ENCODE results near the gene HFM1.

Gene HFM1

GRCh38 chr1:91346824-91347223 lies 57.8 kb downstream of the HFM1 start:
- Histone ChIP-seq H4K8ac (ENCODE audit: low read depth, low read length) (no peak overlapping the region), H4K91ac (ENCODE audit: low read depth, low read length, poor library complexity) (no peak overlapping the region), H3K18ac (ENCODE audit: low read length) (no peak overlapping the region), H3K36me3 (replicated peaks in 1 of 2; ENCODE audit: control insufficient read depth in 2 of 2, insufficient read depth in 2 of 2, low read length in 2 of 2) (peaks cover 0 to 8% of the 10 kb centered on the region in 2 donors), H3K9ac (ENCODE audit: low read depth, low read length, poor library complexity) (no peak overlapping the region), H3K4me1 (ENCODE audit: control insufficient read depth in 2 of 2, insufficient read depth in 1 of 2, low read depth in 1 of 2, low read length in 2 of 2) (no peaks in the 10 kb centered on the region), H3K27me3 (ENCODE audit: control insufficient read depth in 3 of 3, insufficient read depth in 3 of 3, low read depth in 1 of 3, low read length in 3 of 3) (no peaks in the 10 kb centered on the region), H3K79me1 (ENCODE audit: low read depth, low read length) (no peaks in the 10 kb centered on the region), H3K23ac (ENCODE audit: low read depth, low read length, poor library complexity) (no peak overlapping the region), H3K4me2 (ENCODE audit: insufficient read depth, low read length, poor library complexity, severe bottlenecking) (no peak overlapping the region), H3K4ac (ENCODE audit: low read length) (no peak overlapping the region), H3K27ac (replicated peaks; ENCODE audit: low read length) (no peak overlapping the region), H2AFZ (ENCODE audit: low read length) (no peak overlapping the region), H2AK5ac (ENCODE audit: low read depth, low read length) (no peak overlapping the region), H2BK5ac (ENCODE audit: low read length) (no peak overlapping the region), H2BK12ac (ENCODE audit: low read length) (no peak overlapping the region), H3K14ac (ENCODE audit: low read length) (no peak overlapping the region), H3K4me3 (ENCODE audit: low read length in 2 of 2) (no peak overlapping the region), H2BK15ac (ENCODE audit: low read length) (no peak overlapping the region), H3K9me3 (replicated peaks in 1 of 2; ENCODE audit: control insufficient read depth in 2 of 2, insufficient read depth in 1 of 2, low read depth in 1 of 2, low read length in 2 of 2) (no peaks in the 10 kb centered on the region), H2BK120ac (ENCODE audit: low read depth, low read length) (no peak overlapping the region)
- WGBS, 2 donors (ENCODE audit: extremely low coverage in 2 of 2, insufficient read length in 2 of 2, insufficient replicate concordance in 1 of 2), result no CpG with 5 or more reads among the region's 3 CpGs
- no peak for DNase-seq (ENCODE audit: low spot score)

- no peak overlapping the region for H2BK15ac ChIP-seq (ENCODE audit: low read length)
- no peaks in the 10 kb centered on the region for H3K79me1 ChIP-seq (ENCODE audit: low read depth, low read length)
- DNase-seq (ENCODE audit: low spot score), result no peak
- peaks cover 0 to 5% of the 10 kb centered on the region in 2 donors for H3K36me3 ChIP-seq (replicated peaks in 1 of 2; ENCODE audit: control insufficient read depth in 2 of 2, insufficient read depth in 2 of 2, low read length in 2 of 2)
- no peak overlapping the region for H2BK120ac ChIP-seq (ENCODE audit: low read depth, low read length)
- no peak overlapping the region for H2AK5ac ChIP-seq (ENCODE audit: low read depth, low read length)
- H3K4me1 ChIP-seq (ENCODE audit: control insufficient read depth in 2 of 2, insufficient read depth in 1 of 2, low read depth in 1 of 2, low read length in 2 of 2), result no peaks in the 10 kb centered on the region
- H3K4me3 ChIP-seq (ENCODE audit: low read length in 2 of 2), result no peak overlapping the region
- H3K4me2 ChIP-seq (ENCODE audit: insufficient read depth, low read length, poor library complexity, severe bottlenecking), result no peak overlapping the region
- H3K27ac ChIP-seq (replicated peaks; ENCODE audit: low read length), result no peak overlapping the region
- H3K27me3 ChIP-seq (ENCODE audit: control insufficient read depth in 3 of 3, insufficient read depth in 3 of 3, low read depth in 1 of 3, low read length in 3 of 3), result no peaks in the 10 kb centered on the region
- H2AFZ ChIP-seq (ENCODE audit: low read length), result no peak overlapping the region
- H4K91ac ChIP-seq (ENCODE audit: low read depth, low read length, poor library complexity), result no peak overlapping the region
- WGBS, 2 donors (ENCODE audit: extremely low coverage in 2 of 2, insufficient read length in 2 of 2, insufficient replicate concordance in 1 of 2), result no CpG with 5 or more reads among the region's 4 CpGs
- H3K23ac ChIP-seq (ENCODE audit: low read depth, low read length, poor library complexity), result no peak overlapping the region
- H4K8ac ChIP-seq (ENCODE audit: low read depth, low read length), result no peak overlapping the region
- H3K9ac ChIP-seq (ENCODE audit: low read depth, low read length, poor library complexity), result no peak overlapping the region
- no peak overlapping the region for H3K14ac ChIP-seq (ENCODE audit: low read length)
- no peak overlapping the region for H3K4ac ChIP-seq (ENCODE audit: low read length)
- H2BK12ac ChIP-seq (ENCODE audit: low read length), result no peak overlapping the region
- no peak overlapping the region for H3K18ac ChIP-seq (ENCODE audit: low read length)
- no peaks in the 10 kb centered on the region for H3K9me3 ChIP-seq (replicated peaks in 1 of 2; ENCODE audit: control insufficient read depth in 2 of 2, insufficient read depth in 1 of 2, low read depth in 1 of 2, low read length in 2 of 2)
- H2BK5ac ChIP-seq (ENCODE audit: low read length), result no peak overlapping the region
Observed at GRCh38 chr1:91345395-91346005, 59.1 kb downstream of the HFM1 start.

- H4K8ac ChIP-seq (ENCODE audit: low read depth, low read length), result peak overlapping the region; percentile 3
- no peak overlapping the region for H4K91ac ChIP-seq (ENCODE audit: low read depth, low read length, poor library complexity)
- H2BK15ac ChIP-seq (ENCODE audit: low read length), result no peak overlapping the region
- H3K4me2 ChIP-seq (ENCODE audit: insufficient read depth, low read length, poor library complexity, severe bottlenecking), result no peak overlapping the region
- peak overlapping the region; percentile 24 for H2BK5ac ChIP-seq (ENCODE audit: low read length)
- H3K4me1 ChIP-seq (ENCODE audit: control insufficient read depth in 2 of 2, insufficient read depth in 1 of 2, low read depth in 1 of 2, low read length in 2 of 2), result peaks cover 0 to 5% of the 10 kb centered on the region in 2 donors
- H3K18ac ChIP-seq (ENCODE audit: low read length), result no peak overlapping the region
- peak overlapping the region; percentile 28 for H2AK5ac ChIP-seq (ENCODE audit: low read depth, low read length)
- H3K23ac ChIP-seq (ENCODE audit: low read depth, low read length, poor library complexity), result peak overlapping the region; percentile 98
- peak overlapping the region; percentile 56 for H3K14ac ChIP-seq (ENCODE audit: low read length)
- H3K4me3 ChIP-seq (ENCODE audit: low read length in 2 of 2), result no peak overlapping the region
- H3K36me3 ChIP-seq (replicated peaks in 1 of 2; ENCODE audit: control insufficient read depth in 2 of 2, insufficient read depth in 2 of 2, low read length in 2 of 2), result peaks cover 5 to 6% of the 10 kb centered on the region in 2 donors
- no peaks in the 10 kb centered on the region for H3K27me3 ChIP-seq (ENCODE audit: control insufficient read depth in 3 of 3, insufficient read depth in 3 of 3, low read depth in 1 of 3, low read length in 3 of 3)
- peak overlapping the region; percentile 37 for H3K4ac ChIP-seq (ENCODE audit: low read length)
- no peak overlapping the region for H2BK120ac ChIP-seq (ENCODE audit: low read depth, low read length)
- H3K9me3 ChIP-seq (replicated peaks in 1 of 2; ENCODE audit: control insufficient read depth in 2 of 2, insufficient read depth in 1 of 2, low read depth in 1 of 2, low read length in 2 of 2), result peaks cover 5% of the 10 kb centered on the region in 2 donors
- no CpG with 5 or more reads among the region's 7 CpGs for whole genome bisulfite sequencing, 2 donors (ENCODE audit: extremely low coverage in 2 of 2, insufficient read length in 2 of 2, insufficient replicate concordance in 1 of 2)
- peak overlapping the region; percentile 73 for H2BK12ac ChIP-seq (ENCODE audit: low read length)
- H3K9ac ChIP-seq (ENCODE audit: low read depth, low read length, poor library complexity), result peak overlapping the region; percentile 70
- no peak overlapping the region for H3K27ac ChIP-seq (replicated peaks; ENCODE audit: low read length)
- H3K79me1 ChIP-seq (ENCODE audit: low read depth, low read length), result peaks cover 4% of the 10 kb centered on the region
- no peak for DNase-seq (ENCODE audit: low spot score)
- no peak overlapping the region for H2AFZ ChIP-seq (ENCODE audit: low read length)
Observed at GRCh38 chr1:91338501-91338900, 66.1 kb downstream of the HFM1 start.

- no peak overlapping the region for H3K27ac ChIP-seq (replicated peaks; ENCODE audit: low read length)
- no peak overlapping the region for H3K18ac ChIP-seq (ENCODE audit: low read length)
- H3K4ac ChIP-seq (ENCODE audit: low read length), result no peak overlapping the region
- no peaks in the 10 kb centered on the region for H3K27me3 ChIP-seq (ENCODE audit: control insufficient read depth in 3 of 3, insufficient read depth in 3 of 3, low read depth in 1 of 3, low read length in 3 of 3)
- H2BK5ac ChIP-seq (ENCODE audit: low read length), result no peak overlapping the region
- H3K23ac ChIP-seq (ENCODE audit: low read depth, low read length, poor library complexity), result no peak overlapping the region
- no peak overlapping the region for H2AK5ac ChIP-seq (ENCODE audit: low read depth, low read length)
- no CpG with 5 or more reads among the region's 2 CpGs for WGBS, 2 donors (ENCODE audit: extremely low coverage in 2 of 2, insufficient read length in 2 of 2, insufficient replicate concordance in 1 of 2)
- H3K4me3 ChIP-seq (ENCODE audit: low read length in 2 of 2), result no peak overlapping the region
- no peak overlapping the region for H4K91ac ChIP-seq (ENCODE audit: low read depth, low read length, poor library complexity)
- H3K4me2 ChIP-seq (ENCODE audit: insufficient read depth, low read length, poor library complexity, severe bottlenecking), result no peak overlapping the region
- no peak overlapping the region for H2AFZ ChIP-seq (ENCODE audit: low read length)
- peaks cover 5 to 6% of the 10 kb centered on the region in 2 donors for H3K36me3 ChIP-seq (replicated peaks in 1 of 2; ENCODE audit: control insufficient read depth in 2 of 2, insufficient read depth in 2 of 2, low read length in 2 of 2)
- no peak overlapping the region for H2BK12ac ChIP-seq (ENCODE audit: low read length)
- peaks cover 5 to 13% of the 10 kb centered on the region in 2 donors for H3K9me3 ChIP-seq (replicated peaks in 1 of 2; ENCODE audit: control insufficient read depth in 2 of 2, insufficient read depth in 1 of 2, low read depth in 1 of 2, low read length in 2 of 2)
- H4K8ac ChIP-seq (ENCODE audit: low read depth, low read length), result no peak overlapping the region
- H3K14ac ChIP-seq (ENCODE audit: low read length), result no peak overlapping the region
- H3K79me1 ChIP-seq (ENCODE audit: low read depth, low read length), result peaks cover 4% of the 10 kb centered on the region
- DNase-seq (ENCODE audit: low spot score), result no peak
- peaks cover 0 to 5% of the 10 kb centered on the region in 2 donors for H3K4me1 ChIP-seq (ENCODE audit: control insufficient read depth in 2 of 2, insufficient read depth in 1 of 2, low read depth in 1 of 2, low read length in 2 of 2)
- no peak overlapping the region for H2BK120ac ChIP-seq (ENCODE audit: low read depth, low read length)
- no peak overlapping the region for H2BK15ac ChIP-seq (ENCODE audit: low read length)
- H3K9ac ChIP-seq (ENCODE audit: low read depth, low read length, poor library complexity), result no peak overlapping the region
Observed at GRCh38 chr1:91335603-91336002, 69.0 kb downstream of the HFM1 start.
